SK-N-SH treated with all-trans-retinoic acid at 6 μM for 48 hours (cell line): Measurements from ENCODE around the gene PTPMT1.
A peak's percentile ranks its signal among the peaks of the same experiment; 100 is the strongest.

Experiments
- ATAC-seq: fragments of 200-7000 bp; cut with Tn5 transposase; 3 replicates; pipeline ENCODE4 v1.9.1; 2020; ENCODE audit warnings: mild to moderate bottlenecking, moderate library complexity
- ARNTL ChIP-seq: fragments of 450-650 bp; formaldehyde crosslinking; IDR thresholded peaks from 2 replicates; pipeline ENCODE4 v1.5.0; 2020; ENCODE audit warnings: low read depth, mild to moderate bottlenecking, moderate library complexity, borderline replicate concordance
- BACH2 ChIP-seq: fragments of 250-450 bp; sonication (Bioruptor Pico); IDR thresholded peaks from 2 replicates; pipeline ENCODE4 v1.9.0; 2021; ENCODE audit warnings: mild to moderate bottlenecking, borderline replicate concordance
- CSDC2 ChIP-seq: fragments of 250-450 bp; sonication (Bioruptor Pico); IDR thresholded peaks from 2 replicates; pipeline ENCODE4 v1.5.0; 2020; ENCODE audit warnings: mild to moderate bottlenecking, moderate library complexity
- ESRRG ChIP-seq: fragments of 250-450 bp; sonication (Bioruptor Pico); IDR thresholded peaks from 2 replicates; pipeline ENCODE4 v1.6.1; 2021; ENCODE audit warnings: mild to moderate bottlenecking
- GLIS3 ChIP-seq: fragments of 250-450 bp; sonication (Bioruptor Pico); IDR thresholded peaks from 2 replicates; pipeline ENCODE4 v1.5.0; 2020; ENCODE audit warnings: mild to moderate bottlenecking, moderate library complexity
- ISL1 ChIP-seq: fragments of 250-450 bp; sonication (Bioruptor Pico); IDR thresholded peaks from 2 replicates; pipeline ENCODE4 v2.1.2; 2022; ENCODE audit warnings: mild to moderate bottlenecking, moderate library complexity
- OSR1 ChIP-seq: fragments of 250-450 bp; sonication (Bioruptor Pico); IDR thresholded peaks from 2 replicates; pipeline ENCODE4 v1.8.0; 2022; ENCODE audit warnings: moderate library complexity, mild to moderate bottlenecking, inconsistent platforms
- PATZ1 ChIP-seq: fragments of 250-450 bp; sonication (Bioruptor Pico); IDR thresholded peaks from 2 replicates; pipeline ENCODE4 v1.8.0; 2020; ENCODE audit warnings: mild to moderate bottlenecking, moderate library complexity, borderline replicate concordance
- POU6F1 ChIP-seq: fragments of 250-450 bp; sonication (Bioruptor Pico); IDR thresholded peaks from 2 replicates; pipeline ENCODE4 v1.8.0; 2021; ENCODE audit warnings: low read depth, mild to moderate bottlenecking, moderate library complexity, borderline replicate concordance
- PPARA ChIP-seq: fragments of 250-450 bp; sonication (Bioruptor Pico); IDR thresholded peaks from 2 replicates; pipeline ENCODE4 v1.5.0; 2020; ENCODE audit warnings: mild to moderate bottlenecking, borderline replicate concordance
- RARB ChIP-seq: fragments of 250-450 bp; sonication (Bioruptor Pico); IDR thresholded peaks from 2 replicates; pipeline ENCODE4 v1.8.0; 2021; ENCODE audit warnings: mild to moderate bottlenecking, moderate library complexity
- SNAI2 ChIP-seq: fragments of 250-450 bp; sonication (Bioruptor Pico); IDR thresholded peaks from 2 replicates; pipeline ENCODE4 v1.5.0; 2020; ENCODE audit warnings: mild to moderate bottlenecking, moderate library complexity
- TCF4 ChIP-seq: fragments of 250-450 bp; sonication (Bioruptor Pico); IDR thresholded peaks from 2 replicates; pipeline ENCODE4 v1.8.0; 2021; ENCODE audit warnings: mild to moderate bottlenecking, moderate library complexity, borderline replicate concordance
- TOX ChIP-seq: fragments of 250-450 bp; sonication (Bioruptor Pico); IDR thresholded peaks from 2 replicates; pipeline ENCODE4 v1.8.0; 2021; ENCODE audit warnings: mild to moderate bottlenecking, moderate library complexity, borderline replicate concordance
- TSHZ2 ChIP-seq: fragments of 250-450 bp; sonication (Bioruptor Pico); IDR thresholded peaks from 2 replicates; pipeline ENCODE4 v1.5.0; 2020; ENCODE audit warnings: mild to moderate bottlenecking, moderate library complexity
- ZC3H10 ChIP-seq: fragments of 250-450 bp; sonication (Bioruptor Pico); IDR thresholded peaks from 2 replicates; pipeline ENCODE4 v1.5.1; 2021; ENCODE audit warnings: mild to moderate bottlenecking, moderate library complexity
- ZFP3 ChIP-seq: fragments of 250-450 bp; sonication (Bioruptor Pico); IDR thresholded peaks from 2 replicates; pipeline ENCODE4 v1.5.0; 2020; ENCODE audit warnings: mild to moderate bottlenecking, moderate library complexity
- ZFP30 ChIP-seq: fragments of 450-650 bp; formaldehyde crosslinking; IDR thresholded peaks from 2 replicates; pipeline ENCODE4 v1.5.0; 2022; ENCODE audit warnings: mild to moderate bottlenecking, moderate library complexity
- ZNF565 ChIP-seq: fragments of 450-650 bp; formaldehyde crosslinking; conservative IDR thresholded peaks from 2 replicates; pipeline ENCODE4 v1.5.0; 2020; ENCODE audit warnings: low read depth, mild to moderate bottlenecking, moderate library complexity
- ZNF70 ChIP-seq: fragments of 450-650 bp; formaldehyde crosslinking; IDR thresholded peaks from 2 replicates; pipeline ENCODE4 v1.5.0; 2020; ENCODE audit warnings: mild to moderate bottlenecking, moderate library complexity
- ZNF8 ChIP-seq: fragments of 450-650 bp; formaldehyde crosslinking; IDR thresholded peaks from 2 replicates; pipeline ENCODE4 v1.5.0; 2020; ENCODE audit warnings: mild to moderate bottlenecking, moderate library complexity

Gene PTPMT1

GRCh38 chr11:47531666-47532065 is 33.7 kb upstream of the PTPMT1 start:
- ATAC-seq: no peak
- TF ChIP-seq ISL1: 0 out of 2 replicates have a peak, but pooled peaks have one; percentile 6
- TF ChIP-seq BACH2 (CRISPR knock-in tag): no peak
- TF ChIP-seq, all 23 proteins: peak for 1

- peak; percentile 51; the same call in 2 of the 3 replicates for ATAC-seq
- TF ChIP-seq TOX (CRISPR knock-in tag) (no peak), OSR1 (CRISPR knock-in tag) (no peak), ZFP30 (no peak), CSDC2 (CRISPR knock-in tag) (no peak), GLIS3 (CRISPR knock-in tag) (no peak), ZFP3 (CRISPR knock-in tag) (no peak), ZNF70 (no peak), TSHZ2 (no peak), ARNTL (CRISPR knock-in tag) (no peak), PATZ1 (no peak), BACH2 (CRISPR knock-in tag) (no peak), TCF4 (CRISPR knock-in tag) (no peak), ISL1 (no peak), ZC3H10 (CRISPR knock-in tag) (no peak), ZNF8 (no peak), SNAI2 (CRISPR knock-in tag) (no peak), ZNF565 (CRISPR knock-in tag) (no peak), POU6F1 (CRISPR knock-in tag) (no peak)
Measured at GRCh38 chr11:47532597-47533213, 32.7 kb upstream of the PTPMT1 start.

- TF ChIP-seq ZC3H10 (CRISPR knock-in tag) (no peak), CSDC2 (CRISPR knock-in tag) (no peak), TSHZ2 (no peak), RARB (CRISPR knock-in tag) (no peak), PPARA (CRISPR knock-in tag) (no peak), OSR1 (CRISPR knock-in tag) (no peak), ARNTL (CRISPR knock-in tag) (no peak), ESRRG (CRISPR knock-in tag) (no peak), ZNF565 (CRISPR knock-in tag) (no peak), BACH2 (CRISPR knock-in tag) (no peak), SNAI2 (CRISPR knock-in tag) (no peak), ZNF8 (no peak)
- peak; percentile 68 for ATAC-seq
Measured at GRCh38 chr11:47533690-47534151, 31.7 kb upstream of the PTPMT1 start.
